ENCODE measurements around the gene ACAA2. TPM values are rescaled to one million over a fixed set of nuclear protein-coding genes. Genes with fewer than 3 reads are reported as not detected.

ACAA2 gene
- total and polyA plus RNA-seq, 2 of the 8 experiments (the other 6 are each of a cell fraction or from before 2014, with no cell fraction given): 63.4 to 151 TPM

DNA sequence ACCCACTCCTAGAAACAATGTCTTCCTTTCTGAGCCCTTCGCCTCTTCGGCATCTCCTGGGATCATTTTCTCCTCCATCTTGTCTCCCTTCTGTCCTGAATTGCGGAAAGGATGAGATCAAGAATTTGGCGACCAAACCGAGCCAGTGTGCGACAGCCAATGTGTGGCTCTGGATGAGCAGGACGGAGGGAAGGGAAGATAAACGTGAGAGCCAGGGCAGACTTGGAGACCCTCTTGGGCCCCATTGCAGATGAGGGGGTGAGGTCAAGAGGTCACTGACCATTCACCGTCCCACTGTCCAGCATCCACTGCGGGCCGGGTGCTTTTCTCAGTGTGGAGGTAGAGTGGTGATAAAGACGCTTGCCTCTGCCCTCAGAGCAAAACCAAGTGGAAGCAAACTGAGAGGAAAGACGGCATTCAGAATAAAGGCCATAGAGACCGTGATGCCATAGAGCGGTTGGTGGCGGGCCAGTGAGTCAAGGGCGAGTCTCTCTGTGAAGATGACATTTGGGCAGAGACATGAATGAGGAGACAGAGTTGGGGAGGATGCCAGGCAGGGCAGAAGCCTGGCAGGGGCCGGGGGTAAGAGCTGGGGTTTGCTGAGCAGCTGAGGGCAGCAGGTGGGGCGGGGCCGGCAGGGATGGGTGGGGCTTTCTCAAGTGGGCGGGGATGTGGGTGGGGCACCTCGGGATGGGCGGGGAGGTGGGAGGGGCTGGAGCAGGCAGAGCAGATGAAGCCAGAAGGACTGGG is 55.6 kb downstream of the ACAA2 start (continued):
- TF ChIP-seq CTCF (IDR thresholded peaks at IDR 0.05; ENCODE audit: control extremely low read depth in 1 of 3, insufficient read depth in 1 of 3, low read depth in 1 of 3, low read length in 3 of 3) (no peak), RAD21 (IDR thresholded peaks at IDR 0.05 in 1 of 2, conservative IDR thresholded peaks at IDR 0.05 in 1 of 2; ENCODE audit: low read depth in 2 of 2, low read length in 2 of 2) (no peak), CEBPB (IDR thresholded peaks at IDR 0.05; ENCODE audit: low read depth, low read length) (no peak), EGR1 (IDR thresholded peaks at IDR 0.05; ENCODE audit: borderline replicate concordance, low read depth, low read length) (no peak), BCL11A (IDR thresholded peaks at IDR 0.05; ENCODE audit: low read depth in 2 of 2, low read length in 2 of 2) (no peak), BRCA1 (IDR thresholded peaks at IDR 0.05; ENCODE audit: low read depth, low read length) (no peak), POLR2A (IDR thresholded peaks at IDR 0.05; ENCODE audit: control extremely low read depth in 1 of 2, low read depth in 2 of 2, low read length in 2 of 2) (no peak)
- TF ChIP-seq, protein P1, sequence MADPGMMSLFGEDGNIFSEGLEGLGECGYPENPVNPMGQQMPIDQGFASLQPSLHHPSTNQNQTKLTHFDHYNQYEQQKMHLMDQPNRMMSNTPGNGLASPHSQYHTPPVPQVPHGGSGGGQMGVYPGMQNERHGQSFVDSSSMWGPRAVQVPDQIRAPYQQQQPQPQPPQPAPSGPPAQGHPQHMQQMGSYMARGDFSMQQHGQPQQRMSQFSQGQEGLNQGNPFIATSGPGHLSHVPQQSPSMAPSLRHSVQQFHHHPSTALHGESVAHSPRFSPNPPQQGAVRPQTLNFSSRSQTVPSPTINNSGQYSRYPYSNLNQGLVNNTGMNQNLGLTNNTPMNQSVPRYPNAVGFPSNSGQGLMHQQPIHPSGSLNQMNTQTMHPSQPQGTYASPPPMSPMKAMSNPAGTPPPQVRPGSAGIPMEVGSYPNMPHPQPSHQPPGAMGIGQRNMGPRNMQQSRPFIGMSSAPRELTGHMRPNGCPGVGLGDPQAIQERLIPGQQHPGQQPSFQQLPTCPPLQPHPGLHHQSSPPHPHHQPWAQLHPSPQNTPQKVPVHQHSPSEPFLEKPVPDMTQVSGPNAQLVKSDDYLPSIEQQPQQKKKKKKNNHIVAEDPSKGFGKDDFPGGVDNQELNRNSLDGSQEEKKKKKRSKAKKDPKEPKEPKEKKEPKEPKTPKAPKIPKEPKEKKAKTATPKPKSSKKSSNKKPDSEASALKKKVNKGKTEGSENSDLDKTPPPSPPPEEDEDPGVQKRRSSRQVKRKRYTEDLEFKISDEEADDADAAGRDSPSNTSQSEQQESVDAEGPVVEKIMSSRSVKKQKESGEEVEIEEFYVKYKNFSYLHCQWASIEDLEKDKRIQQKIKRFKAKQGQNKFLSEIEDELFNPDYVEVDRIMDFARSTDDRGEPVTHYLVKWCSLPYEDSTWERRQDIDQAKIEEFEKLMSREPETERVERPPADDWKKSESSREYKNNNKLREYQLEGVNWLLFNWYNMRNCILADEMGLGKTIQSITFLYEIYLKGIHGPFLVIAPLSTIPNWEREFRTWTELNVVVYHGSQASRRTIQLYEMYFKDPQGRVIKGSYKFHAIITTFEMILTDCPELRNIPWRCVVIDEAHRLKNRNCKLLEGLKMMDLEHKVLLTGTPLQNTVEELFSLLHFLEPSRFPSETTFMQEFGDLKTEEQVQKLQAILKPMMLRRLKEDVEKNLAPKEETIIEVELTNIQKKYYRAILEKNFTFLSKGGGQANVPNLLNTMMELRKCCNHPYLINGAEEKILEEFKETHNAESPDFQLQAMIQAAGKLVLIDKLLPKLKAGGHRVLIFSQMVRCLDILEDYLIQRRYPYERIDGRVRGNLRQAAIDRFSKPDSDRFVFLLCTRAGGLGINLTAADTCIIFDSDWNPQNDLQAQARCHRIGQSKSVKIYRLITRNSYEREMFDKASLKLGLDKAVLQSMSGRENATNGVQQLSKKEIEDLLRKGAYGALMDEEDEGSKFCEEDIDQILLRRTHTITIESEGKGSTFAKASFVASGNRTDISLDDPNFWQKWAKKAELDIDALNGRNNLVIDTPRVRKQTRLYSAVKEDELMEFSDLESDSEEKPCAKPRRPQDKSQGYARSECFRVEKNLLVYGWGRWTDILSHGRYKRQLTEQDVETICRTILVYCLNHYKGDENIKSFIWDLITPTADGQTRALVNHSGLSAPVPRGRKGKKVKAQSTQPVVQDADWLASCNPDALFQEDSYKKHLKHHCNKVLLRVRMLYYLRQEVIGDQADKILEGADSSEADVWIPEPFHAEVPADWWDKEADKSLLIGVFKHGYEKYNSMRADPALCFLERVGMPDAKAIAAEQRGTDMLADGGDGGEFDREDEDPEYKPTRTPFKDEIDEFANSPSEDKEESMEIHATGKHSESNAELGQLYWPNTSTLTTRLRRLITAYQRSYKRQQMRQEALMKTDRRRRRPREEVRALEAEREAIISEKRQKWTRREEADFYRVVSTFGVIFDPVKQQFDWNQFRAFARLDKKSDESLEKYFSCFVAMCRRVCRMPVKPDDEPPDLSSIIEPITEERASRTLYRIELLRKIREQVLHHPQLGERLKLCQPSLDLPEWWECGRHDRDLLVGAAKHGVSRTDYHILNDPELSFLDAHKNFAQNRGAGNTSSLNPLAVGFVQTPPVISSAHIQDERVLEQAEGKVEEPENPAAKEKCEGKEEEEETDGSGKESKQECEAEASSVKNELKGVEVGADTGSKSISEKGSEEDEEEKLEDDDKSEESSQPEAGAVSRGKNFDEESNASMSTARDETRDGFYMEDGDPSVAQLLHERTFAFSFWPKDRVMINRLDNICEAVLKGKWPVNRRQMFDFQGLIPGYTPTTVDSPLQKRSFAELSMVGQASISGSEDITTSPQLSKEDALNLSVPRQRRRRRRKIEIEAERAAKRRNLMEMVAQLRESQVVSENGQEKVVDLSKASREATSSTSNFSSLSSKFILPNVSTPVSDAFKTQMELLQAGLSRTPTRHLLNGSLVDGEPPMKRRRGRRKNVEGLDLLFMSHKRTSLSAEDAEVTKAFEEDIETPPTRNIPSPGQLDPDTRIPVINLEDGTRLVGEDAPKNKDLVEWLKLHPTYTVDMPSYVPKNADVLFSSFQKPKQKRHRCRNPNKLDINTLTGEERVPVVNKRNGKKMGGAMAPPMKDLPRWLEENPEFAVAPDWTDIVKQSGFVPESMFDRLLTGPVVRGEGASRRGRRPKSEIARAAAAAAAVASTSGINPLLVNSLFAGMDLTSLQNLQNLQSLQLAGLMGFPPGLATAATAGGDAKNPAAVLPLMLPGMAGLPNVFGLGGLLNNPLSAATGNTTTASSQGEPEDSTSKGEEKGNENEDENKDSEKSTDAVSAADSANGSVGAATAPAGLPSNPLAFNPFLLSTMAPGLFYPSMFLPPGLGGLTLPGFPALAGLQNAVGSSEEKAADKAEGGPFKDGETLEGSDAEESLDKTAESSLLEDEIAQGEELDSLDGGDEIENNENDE (IDR thresholded peaks at IDR 0.05; ENCODE audit: insufficient replicate concordance, low read length): no peak
